ENCODE results near the gene PYGB.
A peak's percentile ranks its signal among the peaks of the same experiment; 100 is the strongest.

PYGB gene

GRCh38 chr20:25216199-25216945 lies 31.5 kb upstream of the PYGB start:
- no peak for DNase-seq

GRCh38 chr20:25217161-25218108 lies 30.4 kb upstream of the PYGB start:
- no peak for DNase-seq

GRCh38 chr20:25218109-25218486 lies 29.8 kb upstream of the PYGB start:
- no peak for DNase-seq

GRCh38 chr20:25218492-25218891 lies 29.4 kb upstream of the PYGB start:
- no peak for DNase-seq

- no peak for DNase-seq
These were observed 28.5 kb upstream of the PYGB start for GRCh38 chr20:25219365-25219764.

- DNase-seq: peak in 1 of 2 experiments; percentile 36
These were observed 27.7 kb upstream of the PYGB start for GRCh38 chr20:25220021-25220730.

GRCh38 chr20:25220810-25221591 lies 26.9 kb upstream of the PYGB start:
- no peak for DNase-seq

- DNase-seq: no peak
These were observed 26.1 kb upstream of the PYGB start for GRCh38 chr20:25221592-25222460.

- DNase-seq: no peak
These were observed 25.3 kb upstream of the PYGB start for GRCh38 chr20:25222461-25223178.

- DNase-seq: peak; percentile 75 to 79
These were observed 24.7 kb upstream of the PYGB start for GRCh38 chr20:25223179-25223661.

- DNase-seq: no peak
These were observed 23.8 kb upstream of the PYGB start for GRCh38 chr20:25223765-25224720.

GRCh38 chr20:25224941-25225340 lies 22.9 kb upstream of the PYGB start:
- no peak for DNase-seq

GRCh38 chr20:25225642-25226432 lies 22.0 kb upstream of the PYGB start:
- DNase-seq: no peak

- DNase-seq: no peak
These were observed 21.2 kb upstream of the PYGB start for GRCh38 chr20:25226433-25227316.

- DNase-seq: no peak
These were observed 20.5 kb upstream of the PYGB start for GRCh38 chr20:25227317-25227831.

- DNase-seq: no peak
These were observed 18.3 kb upstream of the PYGB start for GRCh38 chr20:25229486-25230165.

Measured in activated T-cell treated with anti-CD3 and anti-CD28 coated beads, Interleukin-2, amount 50 U/mL, for 48 hours (primary cell).